IPS-20b (cell line): ENCODE measurements around the gene MTERF2.

ENCODE experiments used
- H3K27ac ChIP-seq: one replicate; pipeline ENCODE4 v1.5.1; 2013; ENCODE audit warnings: low read length
- H3K27me3 ChIP-seq: 2 replicates; pipeline ENCODE4 v1.6.1; 2013; ENCODE audit warnings: mild to moderate bottlenecking, low read length, inconsistent platforms; ENCODE audit not compliant: insufficient read depth
- H3K36me3 ChIP-seq: 2 replicates; pipeline ENCODE4 v1.6.1; 2013; ENCODE audit warnings: low read depth, mild to moderate bottlenecking, inconsistent platforms, low read length, moderate library complexity; ENCODE audit not compliant: insufficient read depth
- H3K4me1 ChIP-seq: 2 replicates; pipeline ENCODE4 v1.6.1; 2013; ENCODE audit warnings: mild to moderate bottlenecking, control low read depth, inconsistent platforms, low read length, moderate library complexity; ENCODE audit not compliant: insufficient read depth
- H3K4me3 ChIP-seq: 2 replicates; pipeline ENCODE4 v1.5.1; 2013; ENCODE audit warnings: mild to moderate bottlenecking, low read length, inconsistent platforms
- H3K9ac ChIP-seq: 2 replicates; pipeline ENCODE4 v1.6.1; 2013; ENCODE audit warnings: low read depth, mild to moderate bottlenecking, inconsistent platforms, low read length, moderate library complexity
- H3K9me3 ChIP-seq: 2 replicates; pipeline ENCODE4 v1.6.1; 2013; ENCODE audit warnings: mild to moderate bottlenecking, low read depth, low read length, inconsistent platforms; ENCODE audit not compliant: insufficient read depth

MTERF2 gene

GRCh38 chr12:106985479-106985878, 1.5 kb downstream of the MTERF2 start:
- H3K27me3 ChIP-seq, result peaks cover 21% of the 10 kb centered on the region; the same call in 1 of the 2 replicates
- H3K27ac ChIP-seq, result no peak overlapping the region
- no peak overlapping the region for H3K4me3 ChIP-seq
- H3K9me3 ChIP-seq, result no peaks in the 10 kb centered on the region
- peaks cover 10% of the 10 kb centered on the region; the same call in 1 of the 2 replicates for H3K4me1 ChIP-seq
- peaks cover 16% of the 10 kb centered on the region for H3K36me3 ChIP-seq
- H3K9ac ChIP-seq, result no peak overlapping the region

- Histone ChIP-seq H3K36me3 (peaks cover 16% of the 10 kb centered on the region), H3K9ac (no peak overlapping the region), H3K27ac (no peak overlapping the region), H3K4me3 (no peak overlapping the region), H3K27me3 (peaks cover 21% of the 10 kb centered on the region; the same call in 1 of the 2 replicates), H3K9me3 (no peaks in the 10 kb centered on the region), H3K4me1 (peaks cover 10% of the 10 kb centered on the region; the same call in 1 of the 2 replicates)
Observed at GRCh38 chr12:106984588-106985137, 2.3 kb downstream of the MTERF2 start.

GRCh38 chr12:106982229-106982628, 4.7 kb downstream of the MTERF2 start:
- Histone ChIP-seq H3K4me1 (no peaks in the 10 kb centered on the region; the same call in 1 of the 2 replicates), H3K9ac (no peak overlapping the region), H3K36me3 (peaks cover 16% of the 10 kb centered on the region), H3K27ac (no peak overlapping the region), H3K27me3 (peaks cover 12% of the 10 kb centered on the region; the same call in 1 of the 2 replicates), H3K9me3 (no peaks in the 10 kb centered on the region), H3K4me3 (no peak overlapping the region)

- no peak overlapping the region for H3K27ac ChIP-seq
Observed at GRCh38 chr12:106981788-106982187, 5.2 kb downstream of the MTERF2 start.

GRCh38 chr12:106980944-106981343, 6.0 kb downstream of the MTERF2 start:
- Histone ChIP-seq H3K9ac (no peak overlapping the region), H3K27me3 (peaks cover 5% of the 10 kb centered on the region; the same call in 1 of the 2 replicates), H3K9me3 (no peaks in the 10 kb centered on the region), H3K36me3 (peaks cover 16% of the 10 kb centered on the region), H3K27ac (no peak overlapping the region), H3K4me1 (no peaks in the 10 kb centered on the region), H3K4me3 (no peak overlapping the region)

More at GRCh38 chr12:106981788-106982187, 5.2 kb downstream of the MTERF2 start:
- H3K4me1 ChIP-seq, result no peaks in the 10 kb centered on the region
- H3K4me3 ChIP-seq, result no peak overlapping the region
- H3K9ac ChIP-seq, result no peak overlapping the region
- peaks cover 12% of the 10 kb centered on the region; the same call in 1 of the 2 replicates for H3K27me3 ChIP-seq
- peaks cover 16% of the 10 kb centered on the region for H3K36me3 ChIP-seq
- H3K9me3 ChIP-seq, result no peaks in the 10 kb centered on the region

GRCh38 chr12:106978035-106978800, 8.7 kb downstream of the MTERF2 start:
- Histone ChIP-seq H3K4me1 (no peaks in the 10 kb centered on the region), H3K9me3 (no peaks in the 10 kb centered on the region), H3K27me3 (no peaks in the 10 kb centered on the region), H3K36me3 (peaks cover 4% of the 10 kb centered on the region; the same call in 1 of the 2 replicates), H3K9ac (no peak overlapping the region), H3K4me3 (no peak overlapping the region), H3K27ac (no peak overlapping the region)

- H3K36me3 ChIP-seq, result peaks cover under 1% of the 10 kb centered on the region; the same call in 1 of the 2 replicates
- H3K27ac ChIP-seq, result no peak overlapping the region
- no peak overlapping the region for H3K9ac ChIP-seq
- H3K27me3 ChIP-seq, result no peaks in the 10 kb centered on the region
- H3K9me3 ChIP-seq, result no peaks in the 10 kb centered on the region
- no peaks in the 10 kb centered on the region for H3K4me1 ChIP-seq
- H3K4me3 ChIP-seq, result no peak overlapping the region
Observed at GRCh38 chr12:106976668-106977067, 10.3 kb downstream of the MTERF2 start.

GRCh38 chr12:106975993-106976658, 10.8 kb downstream of the MTERF2 start:
- peaks cover 6% of the 10 kb centered on the region for H3K36me3 ChIP-seq
- no peaks in the 10 kb centered on the region for H3K9me3 ChIP-seq
- no peak overlapping the region for H3K4me3 ChIP-seq
- no peak overlapping the region for H3K9ac ChIP-seq
- no peaks in the 10 kb centered on the region for H3K27me3 ChIP-seq
- no peaks in the 10 kb centered on the region for H3K4me1 ChIP-seq
- no peak overlapping the region for H3K27ac ChIP-seq

GRCh38 chr12:106975098-106975497, 11.8 kb downstream of the MTERF2 start:
- no peaks in the 10 kb centered on the region for H3K4me1 ChIP-seq
- no peak overlapping the region for H3K27ac ChIP-seq
- no peaks in the 10 kb centered on the region for H3K27me3 ChIP-seq
- no peaks in the 10 kb centered on the region for H3K9me3 ChIP-seq
- H3K9ac ChIP-seq, result no peak overlapping the region
- no peak overlapping the region for H3K4me3 ChIP-seq
- H3K36me3 ChIP-seq, result peaks cover 10% of the 10 kb centered on the region

- Histone ChIP-seq H3K27me3 (no peaks in the 10 kb centered on the region), H3K27ac (no peak overlapping the region), H3K9me3 (no peaks in the 10 kb centered on the region), H3K4me3 (no peak overlapping the region), H3K36me3 (peaks cover 10% of the 10 kb centered on the region), H3K9ac (no peak overlapping the region), H3K4me1 (no peaks in the 10 kb centered on the region)
Observed at GRCh38 chr12:106974511-106974910, 12.4 kb downstream of the MTERF2 start.

GRCh38 chr12:106973545-106973944, 13.4 kb downstream of the MTERF2 start:
- Histone ChIP-seq H3K27me3 (no peaks in the 10 kb centered on the region), H3K9me3 (no peaks in the 10 kb centered on the region), H3K36me3 (peaks cover 10% of the 10 kb centered on the region), H3K9ac (no peak overlapping the region), H3K27ac (no peak overlapping the region), H3K4me1 (no peaks in the 10 kb centered on the region), H3K4me3 (no peak overlapping the region)
